GM12878 (cell line): ENCODE measurements around the gene PADI2. TPM values are rescaled to one million over a fixed set of nuclear protein-coding genes. Genes with fewer than 3 reads are reported as not detected.

ENCODE experiments used
- BHLHE40 ChIP-seq, 2 experiments: fragments of 450-650 bp in 1 of 2; IDR thresholded peaks; 2 replicates each; pipeline ENCODE4 v1.6.1; 2011 to 2017; ENCODE audit warnings: low read depth in 2 of 2, borderline replicate concordance in 1 of 2, improper control_type of control experiment in 1 of 2, low read length in 1 of 2, mild to moderate bottlenecking in 1 of 2
- BMI1 ChIP-seq: fragments of 450-650 bp; IDR thresholded peaks from 2 replicates; pipeline ENCODE4 v1.6.1; 2016; ENCODE audit warnings: mild to moderate bottlenecking, moderate library complexity, borderline replicate concordance
- CBFB ChIP-seq: IDR thresholded peaks from 2 replicates; pipeline ENCODE4 v1.6.1; 2016; ENCODE audit warnings: antibody characterized with exemption, low read depth
- HSF1 ChIP-seq: fragments of 150-350 bp; IDR thresholded peaks from 2 replicates; pipeline ENCODE4 v1.6.1; 2014; ENCODE audit warnings: mild to moderate bottlenecking, low read depth, low read length
- IRF4 ChIP-seq: IDR thresholded peaks from 2 replicates; pipeline ENCODE4 v1.6.1; 2011; ENCODE audit warnings: low read depth, low read length
- JUND ChIP-seq: IDR thresholded peaks from 2 replicates; pipeline ENCODE4 v1.6.1; 2012; ENCODE audit warnings: low read depth, mild to moderate bottlenecking, low read length, improper control_type of control experiment, moderate library complexity
- KLF5 ChIP-seq: fragments of 450-650 bp; IDR thresholded peaks from 2 replicates; pipeline ENCODE4 v1.6.1; 2014; ENCODE audit warnings: mild to moderate bottlenecking; ENCODE audit not compliant: partially characterized antibody
- MTA3 ChIP-seq: IDR thresholded peaks from 2 replicates; pipeline ENCODE4 v1.6.1; 2012; ENCODE audit warnings: low read length, inconsistent platforms, borderline replicate concordance
- NKRF ChIP-seq: fragments of 450-650 bp; conservative IDR thresholded peaks from 2 replicates; pipeline ENCODE4 v1.6.1; 2017; ENCODE audit warnings: mild to moderate bottlenecking, moderate library complexity
- NR2F1 ChIP-seq: fragments of 450-650 bp; conservative IDR thresholded peaks from 2 replicates; pipeline ENCODE4 v1.6.1; 2017; ENCODE audit warnings: mild to moderate bottlenecking
- PML ChIP-seq: IDR thresholded peaks from 2 replicates; pipeline ENCODE4 v1.6.1; 2012; ENCODE audit warnings: low read length, inconsistent platforms
- SIX5 ChIP-seq: IDR thresholded peaks from 2 replicates; pipeline ENCODE4 v1.6.1; 2011; ENCODE audit warnings: mild to moderate bottlenecking, low read depth, low read length, moderate library complexity; ENCODE audit not compliant: severe bottlenecking
- SP1 ChIP-seq: IDR thresholded peaks from one replicate; pipeline ENCODE4 v1.6.1; 2011; ENCODE audit warnings: low read depth, low read length
- SREBF1 ChIP-seq: IDR thresholded peaks from 2 replicates; pipeline ENCODE4 v1.6.1; 2012; ENCODE audit warnings: mild to moderate bottlenecking, low read length
- SRF ChIP-seq, 2 experiments: IDR thresholded peaks; 2 replicates each; pipeline ENCODE4 v1.6.1; 2011; ENCODE audit warnings: low read depth in 2 of 2, low read length in 2 of 2, mild to moderate bottlenecking in 1 of 2, moderate library complexity in 1 of 2
- TAF1 ChIP-seq: IDR thresholded peaks from 2 replicates; pipeline ENCODE4 v1.6.1; 2011; ENCODE audit warnings: mild to moderate bottlenecking, low read depth, low read length, borderline replicate concordance
- TCF7 ChIP-seq: IDR thresholded peaks from 2 replicates; pipeline ENCODE4 v1.6.1; 2014; ENCODE audit warnings: antibody characterized with exemption, borderline replicate concordance
- YBX1 ChIP-seq: fragments of 450-650 bp; IDR thresholded peaks from 2 replicates; pipeline ENCODE4 v1.6.1; 2016; ENCODE audit warnings: antibody characterized with exemption
- ZNF622 ChIP-seq: fragments of 450-650 bp; IDR thresholded peaks from 2 replicates; pipeline ENCODE4 v1.6.1; 2017; ENCODE audit warnings: mild to moderate bottlenecking, inconsistent platforms
- polyA plus RNA-seq, 11 experiments: library from polyadenylated mRNA; depleted of rRNA in 4 of 11; unstranded in 6 of 11; stranded (reverse) in 5 of 11; fragments of >200 nt; fragmentation: Nextera tagmentation in 4 of 11; fragmentation: Illumina TruSeq in 1 of 11; extraction: Ambion mirVana in 4 of 11; extraction: Trizol in 1 of 11; gene quantifications; 1 replicate in 1 of 11; 2 replicates in 10 of 11; pipeline versions ENCODE4 v1.2.1 to v1.2.3, GENCODE V29; 2011 to 2016; ENCODE audit warnings: inconsistent platforms in 2 of 11, missing spikeins in 2 of 11, low read depth in 1 of 11
- total RNA-seq, 4 experiments: library from RNA; depleted of rRNA in 3 of 4; stranded (reverse); fragments of >200 nt in 3 of 4; fragmentation: Illumina TruSeq in 1 of 4; extraction: Trizol in 1 of 4; gene quantifications; 2 replicates each; pipeline versions ENCODE4 v1.2.1 to v1.2.3, GENCODE V29; 2013 to 2021
- TF ChIP-seq, protein P1 (sequence below): fragments of 150-350 bp; IDR thresholded peaks from 2 replicates; pipeline ENCODE4 v1.6.1; 2016; ENCODE audit warnings: low read depth, low read length
- TF ChIP-seq, protein P2 (sequence below): IDR thresholded peaks from 2 replicates; pipeline ENCODE4 v1.6.1; 2011; ENCODE audit warnings: mild to moderate bottlenecking, low read depth, low read length, moderate library complexity; ENCODE audit not compliant: insufficient replicate concordance
- TF ChIP-seq, protein P3 (sequence below): IDR thresholded peaks from 2 replicates; pipeline ENCODE4 v1.6.1; 2012; ENCODE audit warnings: low read length, inconsistent platforms

Gene PADI2
- total and polyA plus RNA-seq, 10 of the 15 experiments (the other 5 are each of a cell fraction or from before 2014, with no cell fraction given): 0.05 to 3.0 (median 0.10) TPM; not detected in 1

DNA sequence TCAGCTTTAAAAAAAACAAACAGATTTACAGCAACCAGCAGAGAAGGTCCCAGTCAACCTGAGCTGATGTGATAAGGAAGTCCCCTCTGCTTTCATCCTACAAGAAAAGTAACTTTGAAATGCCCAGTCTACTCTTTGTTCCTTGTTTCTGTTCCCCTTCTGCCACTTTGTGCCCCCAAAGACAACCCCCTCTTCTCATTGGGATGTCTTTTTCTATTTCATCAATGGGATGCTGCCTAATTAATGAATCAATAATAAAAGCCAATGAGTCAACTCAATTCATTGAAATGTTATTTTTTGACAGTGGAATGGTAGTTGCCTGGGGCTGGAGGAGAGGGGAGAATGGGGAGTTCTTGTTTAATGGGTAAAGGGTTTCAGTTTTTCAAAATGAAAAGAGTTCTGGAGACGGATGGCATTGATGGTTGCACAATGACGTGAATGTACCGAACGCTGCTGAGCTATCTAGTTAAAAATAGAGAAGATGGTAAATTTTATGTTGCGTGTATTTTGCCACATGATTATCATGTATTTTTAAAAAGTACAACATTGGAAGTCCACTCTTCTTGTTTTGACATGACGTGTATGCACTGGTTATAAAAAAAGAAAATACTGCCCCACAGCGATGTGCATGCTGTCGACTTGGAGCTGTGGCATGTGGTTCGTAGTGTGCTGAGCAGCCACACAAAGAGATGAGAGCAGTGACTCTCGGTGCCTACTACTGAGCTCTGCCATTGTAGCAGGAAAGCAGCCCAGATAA, 22.4 kb upstream of the PADI2 start (continued):
- TF ChIP-seq SP1: no peak
- no peak for TF ChIP-seq NKRF
- peak; percentile 71 for TF ChIP-seq BMI1
- TF ChIP-seq CBFB: no peak
- no peak for TF ChIP-seq JUND
- TF ChIP-seq, protein P1, sequence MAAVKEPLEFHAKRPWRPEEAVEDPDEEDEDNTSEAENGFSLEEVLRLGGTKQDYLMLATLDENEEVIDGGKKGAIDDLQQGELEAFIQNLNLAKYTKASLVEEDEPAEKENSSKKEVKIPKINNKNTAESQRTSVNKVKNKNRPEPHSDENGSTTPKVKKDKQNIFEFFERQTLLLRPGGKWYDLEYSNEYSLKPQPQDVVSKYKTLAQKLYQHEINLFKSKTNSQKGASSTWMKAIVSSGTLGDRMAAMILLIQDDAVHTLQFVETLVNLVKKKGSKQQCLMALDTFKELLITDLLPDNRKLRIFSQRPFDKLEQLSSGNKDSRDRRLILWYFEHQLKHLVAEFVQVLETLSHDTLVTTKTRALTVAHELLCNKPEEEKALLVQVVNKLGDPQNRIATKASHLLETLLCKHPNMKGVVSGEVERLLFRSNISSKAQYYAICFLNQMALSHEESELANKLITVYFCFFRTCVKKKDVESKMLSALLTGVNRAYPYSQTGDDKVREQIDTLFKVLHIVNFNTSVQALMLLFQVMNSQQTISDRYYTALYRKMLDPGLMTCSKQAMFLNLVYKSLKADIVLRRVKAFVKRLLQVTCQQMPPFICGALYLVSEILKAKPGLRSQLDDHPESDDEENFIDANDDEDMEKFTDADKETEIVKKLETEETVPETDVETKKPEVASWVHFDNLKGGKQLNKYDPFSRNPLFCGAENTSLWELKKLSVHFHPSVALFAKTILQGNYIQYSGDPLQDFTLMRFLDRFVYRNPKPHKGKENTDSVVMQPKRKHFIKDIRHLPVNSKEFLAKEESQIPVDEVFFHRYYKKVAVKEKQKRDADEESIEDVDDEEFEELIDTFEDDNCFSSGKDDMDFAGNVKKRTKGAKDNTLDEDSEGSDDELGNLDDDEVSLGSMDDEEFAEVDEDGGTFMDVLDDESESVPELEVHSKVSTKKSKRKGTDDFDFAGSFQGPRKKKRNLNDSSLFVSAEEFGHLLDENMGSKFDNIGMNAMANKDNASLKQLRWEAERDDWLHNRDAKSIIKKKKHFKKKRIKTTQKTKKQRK: no peak
- no peak for TF ChIP-seq HSF1
- peak; percentile 80 for TF ChIP-seq TCF7
- TF ChIP-seq YBX1: no peak
- TF ChIP-seq PML: peak; percentile 49; the same call in 1 of the 2 replicates
- TF ChIP-seq BHLHE40 (IDR thresholded peaks at IDR 0.05; ENCODE audit: borderline replicate concordance in 1 of 2, low read depth in 2 of 2, low read length in 1 of 2): peak; percentile 27 to 54; a peak in 1 of 4 replicates
- TF ChIP-seq IRF4: peak; percentile 72; the same call in 1 of the 2 replicates
- TF ChIP-seq, protein P2, sequence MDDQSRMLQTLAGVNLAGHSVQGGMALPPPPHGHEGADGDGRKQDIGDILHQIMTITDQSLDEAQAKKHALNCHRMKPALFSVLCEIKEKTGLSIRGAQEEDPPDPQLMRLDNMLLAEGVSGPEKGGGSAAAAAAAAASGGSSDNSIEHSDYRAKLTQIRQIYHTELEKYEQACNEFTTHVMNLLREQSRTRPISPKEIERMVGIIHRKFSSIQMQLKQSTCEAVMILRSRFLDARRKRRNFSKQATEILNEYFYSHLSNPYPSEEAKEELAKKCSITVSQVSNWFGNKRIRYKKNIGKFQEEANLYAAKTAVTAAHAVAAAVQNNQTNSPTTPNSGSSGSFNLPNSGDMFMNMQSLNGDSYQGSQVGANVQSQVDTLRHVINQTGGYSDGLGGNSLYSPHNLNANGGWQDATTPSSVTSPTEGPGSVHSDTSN: no peak
- no peak for TF ChIP-seq SREBF1
- no peak for TF ChIP-seq SIX5
- TF ChIP-seq TAF1: no peak
- peak; percentile 92 for TF ChIP-seq MTA3
- TF ChIP-seq ZNF622: no peak
- TF ChIP-seq NR2F1: no peak
- TF ChIP-seq SRF (IDR thresholded peaks at IDR 0.05; ENCODE audit: low read depth in 2 of 2, low read length in 2 of 2): no peak
- TF ChIP-seq KLF5: no peak
- TF ChIP-seq, protein P3, sequence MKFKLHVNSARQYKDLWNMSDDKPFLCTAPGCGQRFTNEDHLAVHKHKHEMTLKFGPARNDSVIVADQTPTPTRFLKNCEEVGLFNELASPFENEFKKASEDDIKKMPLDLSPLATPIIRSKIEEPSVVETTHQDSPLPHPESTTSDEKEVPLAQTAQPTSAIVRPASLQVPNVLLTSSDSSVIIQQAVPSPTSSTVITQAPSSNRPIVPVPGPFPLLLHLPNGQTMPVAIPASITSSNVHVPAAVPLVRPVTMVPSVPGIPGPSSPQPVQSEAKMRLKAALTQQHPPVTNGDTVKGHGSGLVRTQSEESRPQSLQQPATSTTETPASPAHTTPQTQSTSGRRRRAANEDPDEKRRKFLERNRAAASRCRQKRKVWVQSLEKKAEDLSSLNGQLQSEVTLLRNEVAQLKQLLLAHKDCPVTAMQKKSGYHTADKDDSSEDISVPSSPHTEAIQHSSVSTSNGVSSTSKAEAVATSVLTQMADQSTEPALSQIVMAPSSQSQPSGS: peak; percentile 82
